ENCODE results near the gene DNAJC22.
A peak's percentile ranks its signal among the peaks of the same experiment; 100 is the strongest.
"Not testable (repeated sequence)": the region's sequence is repeated elsewhere in the genome, so short reads cannot be mapped to it uniquely, and the experiment has no call there.

Gene DNAJC22

DNA sequence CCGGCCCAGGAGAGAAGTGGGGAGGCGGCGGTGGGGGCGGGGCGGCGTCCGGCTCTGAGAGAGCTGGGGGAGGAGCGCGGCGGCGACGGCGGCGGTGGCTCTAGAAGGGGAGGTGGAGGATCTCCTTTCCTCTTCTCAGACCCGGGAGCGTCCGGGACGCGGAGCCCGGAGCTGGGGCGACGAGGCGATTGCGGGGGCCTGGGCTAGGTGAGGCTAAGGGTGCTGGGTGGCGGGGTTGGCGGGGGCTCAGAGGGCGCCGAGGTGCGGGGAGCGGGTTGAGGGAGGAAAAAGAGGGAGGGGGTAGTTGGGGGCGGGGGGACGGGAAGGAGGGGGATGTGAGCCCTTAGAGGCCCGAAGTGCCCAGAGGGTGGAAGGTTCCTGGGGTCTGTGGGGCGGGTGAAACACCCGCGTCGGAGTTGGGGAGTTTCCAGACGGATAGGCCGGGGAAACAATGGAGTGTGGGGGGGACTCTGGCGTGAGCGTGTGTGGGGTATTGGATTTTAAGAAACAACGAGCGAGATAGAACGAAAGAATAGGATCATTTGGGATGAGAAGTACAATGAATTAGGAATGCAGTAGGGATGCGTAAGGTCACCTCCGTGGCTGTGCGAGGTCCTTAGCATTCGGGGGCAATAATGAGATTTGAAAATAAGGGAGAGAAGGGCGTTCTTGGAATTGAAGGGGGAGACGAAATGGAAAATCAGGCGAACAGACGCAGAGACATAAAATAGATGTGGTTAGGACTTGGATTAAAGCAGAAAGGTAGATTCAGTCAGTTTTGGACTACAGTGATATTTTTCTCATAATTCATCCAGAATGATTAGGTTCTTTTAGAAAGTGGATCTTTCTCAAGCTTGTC is 20.9 kb downstream of the DNAJC22 start, which contains the start of gene SPATS2:
Gene SPATS2, plus strand, starts transcription at position 82 of the 859 bp plus-strand sequence. CDS start 93,551 bp downstream, outside the sequence.
- no peak for DNase-seq (ENCODE audit: insufficient read length, low spot score)
- no peak for FAIRE-seq
- TF ChIP-seq POLR2AphosphoS5 (IDR thresholded peaks at IDR 0.05; ENCODE audit: low read depth, low read length) (peak; percentile 65), SPI1 (IDR thresholded peaks at IDR 0.05; ENCODE audit: low read depth, low read length) (no peak)

DNA sequence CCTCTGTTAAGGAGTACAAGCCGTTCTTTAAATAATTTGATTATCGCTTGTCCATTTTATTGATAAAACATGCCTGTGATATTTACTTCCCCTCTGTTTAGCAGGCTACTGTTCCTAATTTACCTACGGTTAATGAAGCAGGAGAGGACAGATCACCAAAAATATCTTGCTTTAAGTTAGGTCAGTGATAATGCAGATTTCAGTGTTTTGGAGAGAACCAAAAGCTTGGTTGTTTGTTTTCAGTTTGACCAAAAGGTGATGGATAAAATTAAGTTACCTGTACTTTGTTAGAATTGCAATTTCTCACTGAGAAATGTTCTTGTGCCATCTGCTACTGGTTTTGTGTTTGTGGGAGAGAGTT is 21.5 kb downstream of the DNAJC22 start:
- DNase-seq (ENCODE audit: insufficient read length, low spot score) = no peak
- FAIRE-seq = no peak

DNA sequence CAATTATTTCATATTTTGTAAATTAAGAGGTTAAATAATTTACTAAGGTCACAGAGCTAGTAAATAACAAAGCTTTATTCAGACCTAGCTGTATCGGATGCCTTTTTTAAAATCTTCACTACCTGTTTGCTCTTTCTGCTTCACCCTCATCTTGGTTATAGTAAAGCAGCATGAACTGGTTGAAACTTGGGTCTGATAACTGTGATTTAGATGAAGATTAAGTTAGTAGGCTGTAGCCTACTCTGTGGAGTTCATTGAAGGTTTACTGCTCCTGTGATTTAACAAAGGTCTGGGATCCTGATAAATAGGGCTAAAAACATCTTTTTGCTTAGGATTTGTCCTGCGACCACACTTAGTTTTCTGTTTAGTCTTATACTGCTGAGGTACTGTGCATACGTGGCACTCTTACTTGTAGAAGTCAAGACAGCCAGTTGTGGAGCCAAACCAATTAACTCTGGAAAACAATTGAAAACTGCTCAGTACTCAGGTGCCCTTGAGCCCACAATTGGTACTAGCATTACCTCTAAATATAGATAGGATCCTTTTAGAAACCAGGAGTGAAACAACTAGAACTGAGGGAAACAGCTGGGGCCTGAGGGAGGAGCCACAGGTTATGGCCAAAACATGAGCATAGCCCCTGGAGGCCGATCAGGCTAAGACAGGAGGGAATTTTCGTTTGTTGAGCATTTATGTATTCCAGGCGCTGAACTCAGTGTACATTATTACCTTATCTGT is 22.9 kb downstream of the DNAJC22 start:
- DNase-seq (ENCODE audit: insufficient read length, low spot score) (no peak), FAIRE-seq (peak; percentile 43)
- TF ChIP-seq SPI1 (IDR thresholded peaks at IDR 0.05; ENCODE audit: low read depth, low read length) (no peak), POLR2A (IDR thresholded peaks at IDR 0.05; ENCODE audit: low read depth, low read length) (no peak)

More for the DNA sequence above, 21.5 kb downstream of the DNAJC22 start:
- TF ChIP-seq POU2F2 (IDR thresholded peaks at IDR 0.05; ENCODE audit: low read depth, low read length) = no peak
- TF ChIP-seq POLR2AphosphoS5 (IDR thresholded peaks at IDR 0.05; ENCODE audit: low read depth, low read length) = no peak
- no peak for TF ChIP-seq PAX5 (IDR thresholded peaks at IDR 0.05; ENCODE audit: insufficient read depth, low read length, severe bottlenecking)
- TF ChIP-seq SPI1 (IDR thresholded peaks at IDR 0.05; ENCODE audit: low read depth, low read length) = no peak

DNA sequence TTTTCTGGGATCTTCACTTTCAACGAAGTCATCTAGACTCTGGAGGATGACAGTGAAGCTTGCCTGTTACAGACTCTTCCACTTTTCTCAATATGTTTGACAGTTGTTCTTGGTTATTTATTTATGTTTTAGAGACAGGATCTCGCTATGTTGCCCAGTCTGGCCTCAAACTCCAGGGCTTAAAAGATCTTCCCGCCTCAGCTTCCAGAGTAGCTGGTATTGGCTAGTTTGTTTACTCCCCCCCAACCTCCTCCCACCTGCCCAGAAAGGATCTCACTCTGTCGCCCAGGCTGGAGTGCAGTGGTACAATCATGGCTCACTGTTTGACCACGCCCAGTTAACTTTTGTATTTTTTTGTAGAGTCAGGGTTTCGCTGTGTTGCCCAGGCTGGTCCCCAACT is 23.9 kb downstream of the DNAJC22 start:
- FAIRE-seq = no peak
- no peak for DNase-seq (ENCODE audit: insufficient read length, low spot score)
- no peak for TF ChIP-seq POLR2A (IDR thresholded peaks at IDR 0.05; ENCODE audit: low read depth, low read length)
- TF ChIP-seq POLR2AphosphoS5 (IDR thresholded peaks at IDR 0.05; ENCODE audit: low read depth, low read length) = no peak
- no peak for TF ChIP-seq TAF1 (IDR thresholded peaks at IDR 0.05; ENCODE audit: low read depth, low read length)
- TF ChIP-seq SPI1 (IDR thresholded peaks at IDR 0.05; ENCODE audit: low read depth, low read length) = no peak
- no peak for TF ChIP-seq PAX5 (IDR thresholded peaks at IDR 0.05; ENCODE audit: insufficient read depth, low read length, severe bottlenecking)
- TF ChIP-seq POU2F2 (IDR thresholded peaks at IDR 0.05; ENCODE audit: low read depth, low read length) = no peak

DNA sequence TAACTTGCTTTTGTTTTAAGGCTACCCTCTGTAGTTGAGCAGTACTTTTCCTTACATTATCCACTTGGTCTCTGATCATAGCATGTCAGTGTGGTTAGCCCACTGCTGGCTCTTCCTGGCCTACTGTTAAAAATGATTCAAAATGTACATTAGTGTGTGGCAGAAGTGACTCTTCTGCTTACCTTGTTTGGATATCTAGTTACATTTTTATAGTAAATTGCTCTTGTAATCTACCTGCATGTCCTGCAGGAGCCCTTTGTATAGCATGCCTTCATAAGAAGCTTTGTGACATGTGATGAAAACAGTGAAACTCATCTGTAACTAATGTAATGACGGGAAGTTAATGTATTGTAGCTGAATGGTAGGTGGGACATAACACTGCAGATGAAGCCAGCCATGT is 28.7 kb downstream of the DNAJC22 start:
- FAIRE-seq (peak; percentile 41), DNase-seq (ENCODE audit: insufficient read length, low spot score) (no peak)

DNA sequence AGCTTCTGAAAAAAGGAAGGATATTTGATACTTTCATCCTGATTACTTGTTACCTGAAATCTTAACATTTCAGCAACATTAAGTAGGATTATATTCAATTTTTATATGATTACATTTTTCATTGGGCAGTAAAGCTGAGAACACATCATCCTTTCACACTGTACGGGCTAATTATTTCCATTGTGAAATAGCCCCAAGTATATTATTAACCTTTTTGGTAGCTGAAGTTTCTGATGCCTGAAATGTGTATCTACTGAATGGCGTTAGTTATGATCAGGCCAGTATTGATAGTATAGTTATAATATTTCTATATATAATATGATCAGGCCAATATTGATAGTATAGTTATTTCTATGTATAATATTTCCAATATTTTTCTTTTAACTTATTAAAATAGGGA is 30.7 kb downstream of the DNAJC22 start:
- TF ChIP-seq POLR2A (IDR thresholded peaks at IDR 0.05; ENCODE audit: low read depth, low read length) (no peak), PAX5 (IDR thresholded peaks at IDR 0.05; ENCODE audit: insufficient read depth, low read length, severe bottlenecking) (no peak)
- FAIRE-seq (no peak), DNase-seq (ENCODE audit: insufficient read length, low spot score) (no peak)

More for the DNA sequence above, 28.7 kb downstream of the DNAJC22 start:
- TF ChIP-seq POU2F2 (IDR thresholded peaks at IDR 0.05; ENCODE audit: low read depth, low read length) = no peak
- TF ChIP-seq POLR2AphosphoS5 (IDR thresholded peaks at IDR 0.05; ENCODE audit: low read depth, low read length) = no peak
- no peak for TF ChIP-seq TAF1 (IDR thresholded peaks at IDR 0.05; ENCODE audit: low read depth, low read length)
- TF ChIP-seq SPI1 (IDR thresholded peaks at IDR 0.05; ENCODE audit: low read depth, low read length) = no peak
- no peak for TF ChIP-seq PAX5 (IDR thresholded peaks at IDR 0.05; ENCODE audit: insufficient read depth, low read length, severe bottlenecking)
- TF ChIP-seq POLR2A (IDR thresholded peaks at IDR 0.05; ENCODE audit: low read depth, low read length) = no peak

DNA sequence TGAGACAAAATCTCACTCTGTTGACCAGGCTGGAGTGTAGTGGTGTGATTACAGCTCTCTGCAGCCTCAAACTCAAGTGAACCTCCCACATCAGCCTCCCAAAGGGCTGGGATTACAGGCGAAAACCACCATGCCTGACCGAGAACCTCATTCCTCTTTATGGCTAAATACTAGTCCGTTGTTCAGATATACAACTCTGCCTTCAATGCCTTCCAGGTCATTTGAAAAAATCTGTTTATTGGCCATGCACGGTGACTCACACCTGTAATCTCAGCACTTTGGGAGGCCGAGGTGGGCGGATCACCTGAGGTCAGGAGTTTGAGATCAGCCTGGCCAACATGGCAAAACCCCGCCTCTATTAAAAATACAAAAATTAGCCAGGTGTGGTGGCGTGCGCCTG is 33.5 kb downstream of the DNAJC22 start:
- DNase-seq (ENCODE audit: insufficient read length, low spot score); FAIRE-seq: not testable (repeated sequence)

DNA sequence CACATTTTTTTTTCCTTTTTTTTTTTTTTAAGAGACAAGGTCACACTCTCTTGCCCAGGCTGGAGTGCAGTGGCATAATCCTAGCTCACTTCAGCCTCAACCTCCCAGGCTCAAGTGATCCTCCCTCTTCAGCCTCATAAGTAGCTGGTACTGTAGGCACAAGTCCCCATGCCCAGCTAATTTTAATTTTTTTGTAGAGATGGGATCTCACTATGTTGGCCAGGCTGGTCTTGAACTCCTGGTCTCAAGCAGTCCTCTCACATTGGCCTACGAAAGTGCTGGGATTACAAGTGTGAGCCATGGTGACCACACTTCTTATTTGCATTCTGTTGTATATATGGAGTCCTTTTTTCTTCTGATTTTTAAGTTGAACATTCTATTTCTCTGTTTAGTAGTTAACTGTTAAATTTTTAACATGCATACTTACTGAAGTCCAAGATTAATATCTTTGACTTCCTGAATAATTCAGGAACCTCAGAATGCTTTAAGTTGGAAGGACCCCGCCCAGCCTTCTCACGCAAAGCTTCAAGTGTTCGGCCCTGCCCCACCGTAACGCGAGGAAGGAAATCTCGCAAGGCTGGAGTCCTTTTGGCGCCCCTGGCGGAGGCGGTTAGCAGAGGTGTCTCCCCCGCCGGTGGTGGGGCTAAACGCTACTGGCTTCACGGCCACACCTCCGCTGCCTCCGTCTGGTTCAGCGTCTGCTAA is 42.1 kb downstream of the DNAJC22 start:
- DNase-seq (ENCODE audit: insufficient read length, low spot score) (no peak), FAIRE-seq (peak; percentile 60)
- no peak for TF ChIP-seq POLR2AphosphoS5 (IDR thresholded peaks at IDR 0.05; ENCODE audit: low read depth, low read length)
- no peak for TF ChIP-seq TAF1 (IDR thresholded peaks at IDR 0.05; ENCODE audit: low read depth, low read length)
- TF ChIP-seq SPI1 (IDR thresholded peaks at IDR 0.05; ENCODE audit: low read depth, low read length) = no peak
- no peak for TF ChIP-seq POU2F2 (IDR thresholded peaks at IDR 0.05; ENCODE audit: low read depth, low read length)

DNA sequence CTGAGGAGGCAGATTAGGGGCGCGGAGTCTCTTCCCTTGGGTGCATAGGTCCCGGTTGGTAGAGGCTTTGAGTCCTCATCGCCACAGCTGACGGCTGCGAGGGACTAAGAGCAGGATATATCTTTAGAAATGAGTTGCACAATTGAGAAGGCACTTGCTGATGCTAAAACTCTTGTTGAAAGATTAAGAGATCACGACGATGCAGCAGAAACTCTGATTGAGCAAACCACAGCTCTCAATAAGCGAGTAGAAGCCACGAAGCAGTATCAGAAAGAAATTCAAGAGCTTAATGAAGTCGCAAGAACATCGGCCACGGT is 42.7 kb downstream of the DNAJC22 start:
- TF ChIP-seq POLR2A (IDR thresholded peaks at IDR 0.05; ENCODE audit: low read depth, low read length) = no peak
- TF ChIP-seq POU2F2 (IDR thresholded peaks at IDR 0.05; ENCODE audit: low read depth, low read length) = no peak
- TF ChIP-seq TAF1 (IDR thresholded peaks at IDR 0.05; ENCODE audit: low read depth, low read length) = no peak
- no peak for TF ChIP-seq SPI1 (IDR thresholded peaks at IDR 0.05; ENCODE audit: low read depth, low read length)
- TF ChIP-seq POLR2AphosphoS5 (IDR thresholded peaks at IDR 0.05; ENCODE audit: low read depth, low read length) = no peak
- TF ChIP-seq PAX5 (IDR thresholded peaks at IDR 0.05; ENCODE audit: insufficient read depth, low read length, severe bottlenecking) = no peak
- DNase-seq (ENCODE audit: insufficient read length, low spot score) (no peak), FAIRE-seq (no peak)

DNA sequence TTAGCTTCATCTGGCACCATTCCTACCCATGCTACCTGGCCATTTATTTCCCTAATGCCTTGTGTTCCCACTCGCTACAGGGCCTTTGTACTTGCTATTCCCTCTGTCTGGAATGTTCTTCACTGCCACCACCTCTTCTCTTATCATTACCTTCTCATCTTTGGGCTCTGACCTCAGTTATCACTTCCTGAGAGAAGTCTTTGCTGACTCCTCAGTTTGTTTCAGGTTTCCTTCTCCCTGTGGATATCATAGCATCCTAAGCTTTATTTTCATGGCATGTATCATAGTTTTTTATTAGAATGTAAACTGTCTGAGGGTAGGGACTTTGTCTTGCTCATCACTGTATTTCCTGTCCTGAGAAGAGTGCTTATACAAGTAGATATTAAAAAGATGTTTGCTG is 50.3 kb downstream of the DNAJC22 start:
- no peak for TF ChIP-seq POU2F2 (IDR thresholded peaks at IDR 0.05; ENCODE audit: low read depth, low read length)
- TF ChIP-seq SPI1 (IDR thresholded peaks at IDR 0.05; ENCODE audit: low read depth, low read length) = no peak
- no peak for TF ChIP-seq PAX5 (IDR thresholded peaks at IDR 0.05; ENCODE audit: insufficient read depth, low read length, severe bottlenecking)
- TF ChIP-seq POLR2AphosphoS5 (IDR thresholded peaks at IDR 0.05; ENCODE audit: low read depth, low read length) = no peak
- TF ChIP-seq TAF1 (IDR thresholded peaks at IDR 0.05; ENCODE audit: low read depth, low read length) = no peak
- TF ChIP-seq POLR2A (IDR thresholded peaks at IDR 0.05; ENCODE audit: low read depth, low read length) = no peak
- no peak for DNase-seq (ENCODE audit: insufficient read length, low spot score)
- no peak for FAIRE-seq
